A549 (cell line): ENCODE measurements around the gene ITPRID2. TPM values are rescaled to one million over a fixed set of nuclear protein-coding genes. Genes with fewer than 3 reads are reported as not detected.

ENCODE experiments used
- ATAC-seq, 2 experiments: fragments of 200-7000 bp in 1 of 2; fragments of >200 bp in 1 of 2; cut with Nextera tagmentation in 1 of 2; cut with Tn5 transposase in 1 of 2; 3 replicates each; pipeline versions ENCODE4 v1.8.0 to v1.9.1; 2018 to 2020; ENCODE audit warnings: mild to moderate bottlenecking in 1 of 2, moderate library complexity in 1 of 2
- CTCF ChIA-PET: fragments of 300-600 bp; sonication (Branson Sonifier 250); formaldehyde crosslinking; extraction: SDS; loops from one replicate; lab custom pipeline; 2021; ENCODE audit warnings: antibody characterized with exemption, inconsistent platforms; lab: Yijun Ruan, JAX
- POLR2A ChIA-PET: fragments of 350-600 bp; formaldehyde crosslinking; extraction: SDS; loops from one replicate; lab custom pipeline; 2021; ENCODE audit warnings: antibody characterized with exemption, inconsistent platforms; lab: Yijun Ruan, JAX
- DNase-seq, 2 experiments: peaks; one replicate each; pipeline versions ENCODE4 v3.0.0 to v3.0.0-alpha.2; 2011 to 2016; ENCODE audit warnings: low read depth in 1 of 2, low spot score in 1 of 2
- FAIRE-seq: peaks from 2 replicates; lab custom pipeline; 2011; peaks lifted over from hg19 to GRCh38; lab: Jason Lieb, UNC
- H3K27ac ChIP-seq, 2 experiments: fragments of >200 bp; sonication (Bioruptor Twin); formaldehyde crosslinking; 3 replicates each; pipeline ENCODE4 v1.5.1; 2016 to 2017
- H3K4me1 ChIP-seq: fragments of >200 bp; sonication (Bioruptor Twin); formaldehyde crosslinking; 3 replicates; pipeline ENCODE4 v1.6.1; 2016
- H3K4me2 ChIP-seq: fragments of >200 bp; sonication (Bioruptor Twin); formaldehyde crosslinking; 3 replicates; pipeline ENCODE4 v1.6.1; 2016
- H3K4me3 ChIP-seq: fragments of >200 bp; sonication (Bioruptor Twin); formaldehyde crosslinking; 3 replicates; pipeline ENCODE4 v1.5.1; 2016
- H3K9me3 ChIP-seq: fragments of >200 bp; sonication (Bioruptor Twin); formaldehyde crosslinking; 3 replicates; pipeline ENCODE4 v1.6.1; 2016
- ATOH8 ChIP-seq: fragments of 250-450 bp; sonication (Bioruptor Pico); IDR thresholded peaks from 2 replicates; pipeline ENCODE4 v1.5.0; 2020; ENCODE audit warnings: low read depth, mild to moderate bottlenecking, moderate library complexity
- CEBPB ChIP-seq, 2 experiments: fragments of >200 bp in 1 of 2; sonication (Bioruptor Twin) in 1 of 2; formaldehyde crosslinking in 1 of 2; IDR thresholded peaks; 2 replicates each; pipeline ENCODE4 v1.6.1; 2012 to 2016
- ELK1 ChIP-seq: fragments of 150-350 bp; IDR thresholded peaks from 2 replicates; pipeline ENCODE4 v1.6.1; 2014; ENCODE audit warnings: low read depth, mild to moderate bottlenecking, low read length
- FOSB ChIP-seq: fragments of 250-450 bp; sonication (Bioruptor Pico); IDR thresholded peaks from 2 replicates; pipeline ENCODE4 v1.5.0; 2020; ENCODE audit warnings: mild to moderate bottlenecking, moderate library complexity
- GATA3 ChIP-seq: IDR thresholded peaks from 2 replicates; pipeline ENCODE4 v1.6.1; 2012; ENCODE audit warnings: borderline replicate concordance
- KDM5A ChIP-seq: fragments of 200-600 bp; sonication (generic); IDR thresholded peaks from 2 replicates; pipeline ENCODE4 v1.6.1; 2016; ENCODE audit warnings: antibody characterized with exemption, mild to moderate bottlenecking
- NPAS2 ChIP-seq: fragments of 250-450 bp; sonication (Bioruptor Pico); IDR thresholded peaks from 2 replicates; pipeline ENCODE4 v1.8.0; 2022; ENCODE audit warnings: mild to moderate bottlenecking, moderate library complexity, borderline replicate concordance
- POLR2A ChIP-seq: IDR thresholded peaks from 2 replicates; pipeline ENCODE4 v1.6.1; 2012; ENCODE audit warnings: mild to moderate bottlenecking, low read length
- RAD21 ChIP-seq, 2 experiments: fragments of >200 bp in 1 of 2; sonication (Bioruptor Twin) in 1 of 2; formaldehyde crosslinking in 1 of 2; IDR thresholded peaks in 1 of 2; conservative IDR thresholded peaks in 1 of 2; 2 replicates in 1 of 2; 3 replicates in 1 of 2; pipeline ENCODE4 v1.6.1; 2012 to 2018; ENCODE audit warnings: inconsistent platforms in 1 of 2
- RNF2 ChIP-seq: fragments of 200-600 bp; sonication (generic); IDR thresholded peaks from 2 replicates; pipeline ENCODE4 v1.6.1; 2016; ENCODE audit warnings: low read depth, mild to moderate bottlenecking, antibody characterized with exemption, moderate library complexity, borderline replicate concordance
- SMC3 ChIP-seq: fragments of >200 bp; sonication (Bioruptor Twin); formaldehyde crosslinking; IDR thresholded peaks from 3 replicates; pipeline ENCODE4 v1.6.1; 2018; ENCODE audit warnings: inconsistent platforms
- SREBF2 ChIP-seq: fragments of 450-650 bp; IDR thresholded peaks from 2 replicates; pipeline ENCODE4 v1.6.1; 2014; ENCODE audit warnings: mild to moderate bottlenecking, moderate library complexity
- ZC3H11A ChIP-seq: fragments of 450-650 bp; IDR thresholded peaks from 2 replicates; pipeline ENCODE4 v1.6.1; 2014; ENCODE audit warnings: antibody characterized with exemption, mild to moderate bottlenecking
- ZSCAN20 ChIP-seq: fragments of 250-450 bp; sonication (Bioruptor Pico); IDR thresholded peaks from 2 replicates; pipeline ENCODE4 v1.8.0; 2022; ENCODE audit warnings: mild to moderate bottlenecking, moderate library complexity
- WGBS: methylation state at CpG from one replicate; pipeline ENCODE4 v1.1.6; 2017; ENCODE audit errors: missing lambda C conversion rate; 5-methylcytosine and 5-hydroxymethylcytosine counted together
- polyA plus RNA-seq, 4 experiments: library from polyadenylated mRNA; depleted of rRNA in 3 of 4; stranded (reverse); fragments of >200 nt; fragmentation: RNase III in 1 of 4; extraction: RNeasy Plus Mini Kit Qiagen cat#74134 plus additional on column Dnase treatment in 1 of 4; gene quantifications; 2 replicates in 3 of 4; 3 replicates in 1 of 4; pipeline ENCODE4 v1.2.3, GENCODE V29; 2011 to 2017
- TF ChIP-seq, protein P1 (sequence below): fragments of 450-650 bp; IDR thresholded peaks from 2 replicates; pipeline ENCODE4 v1.6.1; 2014; ENCODE audit warnings: antibody characterized with exemption
- TF ChIP-seq, protein P2 (sequence below): fragments of >200 bp; sonication (Bioruptor Twin); formaldehyde crosslinking; IDR thresholded peaks from 3 replicates; pipeline ENCODE4 v1.6.1; 2016

ITPRID2 gene
- polyA plus RNA-seq, 2 of the 4 experiments (the other 2 are of a cell fraction) = 43.3 to 94.3 TPM

GRCh38 chr2:181977661-181978350 is 86.3 kb downstream of the ITPRID2 start (continued):
- TF ChIP-seq ZSCAN20 (no peak), KDM5A (no peak), POLR2A (no peak)
- TF ChIP-seq, all 56 proteins: peak for 0

DNA sequence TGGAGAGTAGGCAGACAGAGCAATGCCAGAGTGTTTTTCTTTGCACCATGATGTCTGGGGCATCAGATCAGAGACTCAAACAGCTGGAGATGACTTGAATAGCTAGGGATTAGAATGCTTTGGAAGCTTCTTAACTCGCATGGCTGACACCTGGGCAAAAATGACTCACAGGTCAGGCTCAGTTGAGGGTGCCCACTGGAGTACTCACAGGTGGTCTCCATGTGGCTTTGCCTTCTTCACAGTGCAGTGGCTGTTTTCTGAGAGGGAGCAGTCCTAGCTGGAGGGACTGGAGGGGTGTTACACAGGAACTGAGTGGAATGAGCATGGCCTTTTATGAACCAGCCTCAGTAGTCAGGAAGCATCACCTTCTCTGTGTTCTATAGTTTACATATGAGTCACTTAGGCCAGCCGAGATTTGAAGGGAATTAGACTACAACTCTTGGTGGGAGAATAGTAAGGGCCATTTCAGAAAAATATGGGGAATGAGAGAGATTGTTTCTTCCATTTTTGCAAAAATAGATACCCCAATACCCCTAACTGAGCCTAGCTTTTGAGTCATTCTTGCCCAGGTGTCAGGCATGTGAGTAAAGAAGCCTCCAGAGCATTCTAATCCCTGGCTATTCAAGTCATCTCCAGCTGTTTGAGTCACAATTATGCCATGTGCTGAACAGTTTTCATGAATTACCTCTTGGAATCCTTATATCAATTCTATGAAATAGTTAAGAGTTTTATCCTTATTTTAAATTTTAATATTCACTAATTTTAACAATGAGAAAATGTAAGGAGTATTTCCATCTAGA is 87.0 kb downstream of the ITPRID2 start:
- no peak for ATAC-seq
- H3K4me2 ChIP-seq = no peak overlapping the region

More for the DNA sequence above, 87.0 kb downstream of the ITPRID2 start:
- no peak for FAIRE-seq
- DNase-seq = no peak
- Histone ChIP-seq H3K4me1 (peaks cover 8% of the 10 kb centered on the region; the same call in 2 of the 3 replicates), H3K4me3 (no peak overlapping the region), H3K27ac (no peak overlapping the region), H3K9me3 (no peaks in the 10 kb centered on the region)
- 49% methylated on average over 2 of the region's 2 CpGs for WGBS
- ChIA-PET CTCF (no interaction called here), POLR2A (no interaction called here)
- TF ChIP-seq CEBPB (IDR thresholded peaks at IDR 0.05) (no peak), ELK1 (no peak), ATOH8 (CRISPR knock-in tag) (no peak), SREBF2 (no peak), RAD21 (conservative IDR thresholded peaks at IDR 0.05 in 1 of 2, IDR thresholded peaks at IDR 0.05 in 1 of 2) (no peak), FOSB (CRISPR knock-in tag) (no peak), NPAS2 (CRISPR knock-in tag) (no peak), GATA3 (no peak), RNF2 (no peak), ZC3H11A (no peak), KDM5A (no peak), SMC3 (no peak)
- TF ChIP-seq, protein P1, sequence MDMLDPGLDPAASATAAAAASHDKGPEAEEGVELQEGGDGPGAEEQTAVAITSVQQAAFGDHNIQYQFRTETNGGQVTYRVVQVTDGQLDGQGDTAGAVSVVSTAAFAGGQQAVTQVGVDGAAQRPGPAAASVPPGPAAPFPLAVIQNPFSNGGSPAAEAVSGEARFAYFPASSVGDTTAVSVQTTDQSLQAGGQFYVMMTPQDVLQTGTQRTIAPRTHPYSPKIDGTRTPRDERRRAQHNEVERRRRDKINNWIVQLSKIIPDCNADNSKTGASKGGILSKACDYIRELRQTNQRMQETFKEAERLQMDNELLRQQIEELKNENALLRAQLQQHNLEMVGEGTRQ = no peak
- TF ChIP-seq, protein P2, sequence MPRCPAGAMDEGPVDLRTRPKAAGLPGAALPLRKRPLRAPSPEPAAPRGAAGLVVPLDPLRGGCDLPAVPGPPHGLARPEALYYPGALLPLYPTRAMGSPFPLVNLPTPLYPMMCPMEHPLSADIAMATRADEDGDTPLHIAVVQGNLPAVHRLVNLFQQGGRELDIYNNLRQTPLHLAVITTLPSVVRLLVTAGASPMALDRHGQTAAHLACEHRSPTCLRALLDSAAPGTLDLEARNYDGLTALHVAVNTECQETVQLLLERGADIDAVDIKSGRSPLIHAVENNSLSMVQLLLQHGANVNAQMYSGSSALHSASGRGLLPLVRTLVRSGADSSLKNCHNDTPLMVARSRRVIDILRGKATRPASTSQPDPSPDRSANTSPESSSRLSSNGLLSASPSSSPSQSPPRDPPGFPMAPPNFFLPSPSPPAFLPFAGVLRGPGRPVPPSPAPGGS = no peak

Other genes starting within 250 kb of the ITPRID2 start
- gene CERKL, start 234.6 kb upstream of the ITPRID2 start, polyA plus RNA-seq (2011; rRNA removed) = 0.53 and 0.85 TPM in 2 replicates
- 0.25 to 0.32 TPM (median 0.30 TPM) in 3 replicates for gene CERKL, start 234.6 kb upstream of the ITPRID2 start, polyA plus RNA-seq (2017; fragmentation: RNase III; extraction: RNeasy Plus Mini Kit Qiagen cat#74134 plus additional on column Dnase treatment)
- not detected in 2 replicates for gene NEUROD1, start 211.2 kb upstream of the ITPRID2 start, polyA plus RNA-seq (2011; rRNA removed)
- gene NEUROD1, start 211.2 kb upstream of the ITPRID2 start, polyA plus RNA-seq (2017; fragmentation: RNase III; extraction: RNeasy Plus Mini Kit Qiagen cat#74134 plus additional on column Dnase treatment) = not detected in 3 replicates
- gene PPP1R1C, start 94.1 kb downstream of the ITPRID2 start, polyA plus RNA-seq (2011; rRNA removed) = 2.7 and 2.8 TPM in 2 replicates
- 0.81 to 1.4 TPM (median 0.89 TPM) in 3 replicates for gene PPP1R1C, start 94.1 kb downstream of the ITPRID2 start, polyA plus RNA-seq (2017; fragmentation: RNase III; extraction: RNeasy Plus Mini Kit Qiagen cat#74134 plus additional on column Dnase treatment)